RPMI7951 (cell line): ENCODE data around the gene TMEM128. TPM values are rescaled to one million over a fixed set of nuclear protein-coding genes. Genes with fewer than 3 reads are reported as not detected.
"Not testable (repeated sequence)": the region's sequence is repeated elsewhere in the genome, so short reads cannot be mapped to it uniquely, and the experiment has no call there.

ENCODE experiments used
- DNase-seq: peaks from one replicate; pipeline ENCODE4 v3.0.0-alpha.2; 2012; ENCODE audit warnings: low read depth
- total RNA-seq: library from RNA; depleted of rRNA; stranded (reverse); fragments of >200 nt; shearing (Covaris generic); gene quantifications from 2 replicates; pipeline ENCODE4 v1.2.3, GENCODE V29; 2014

TMEM128 gene
- total RNA-seq, 1 experiment from 2014 or later = 20.2 TPM

DNA sequence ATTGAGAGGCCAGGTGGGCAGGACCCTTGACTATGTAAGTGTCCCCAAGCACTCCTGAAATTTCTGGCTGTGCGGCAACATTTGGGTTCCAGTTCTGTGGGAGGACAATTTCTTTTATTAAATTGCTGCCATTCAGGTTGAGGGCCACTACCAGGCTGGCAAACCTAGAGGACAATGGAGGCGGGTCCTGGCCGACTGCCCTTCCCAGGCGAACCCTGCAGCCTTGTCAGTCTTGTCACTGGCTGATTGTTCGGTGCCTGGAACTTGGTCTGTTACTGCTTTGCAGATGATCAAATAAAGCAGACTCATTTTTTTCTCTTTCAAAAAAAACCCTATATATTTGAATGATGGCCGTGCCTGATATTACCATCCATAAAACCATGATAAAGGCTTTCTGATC lies 6.6 kb upstream of the TMEM128 start:
- DNase-seq = no peak

DNA sequence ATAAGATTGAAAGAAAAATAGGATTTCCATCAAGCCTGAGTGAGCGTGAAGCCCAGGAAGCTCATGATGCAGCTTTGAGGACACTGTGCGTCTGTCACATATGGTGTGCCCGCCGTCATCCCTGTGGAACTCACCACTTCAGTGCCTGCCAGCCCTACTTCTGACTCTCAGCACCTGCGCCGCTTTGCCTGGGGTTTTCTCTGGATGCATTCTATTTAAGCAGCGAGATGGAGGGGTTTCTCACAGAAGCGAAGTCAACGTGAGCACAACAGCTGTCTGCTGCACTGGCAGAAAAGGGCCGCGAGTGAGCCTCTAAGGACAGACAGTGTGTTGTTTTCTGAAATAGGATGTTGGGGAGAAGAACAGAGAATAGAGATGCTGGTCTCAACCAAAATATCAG lies 6.2 kb upstream of the TMEM128 start:
- DNase-seq = no peak

DNA sequence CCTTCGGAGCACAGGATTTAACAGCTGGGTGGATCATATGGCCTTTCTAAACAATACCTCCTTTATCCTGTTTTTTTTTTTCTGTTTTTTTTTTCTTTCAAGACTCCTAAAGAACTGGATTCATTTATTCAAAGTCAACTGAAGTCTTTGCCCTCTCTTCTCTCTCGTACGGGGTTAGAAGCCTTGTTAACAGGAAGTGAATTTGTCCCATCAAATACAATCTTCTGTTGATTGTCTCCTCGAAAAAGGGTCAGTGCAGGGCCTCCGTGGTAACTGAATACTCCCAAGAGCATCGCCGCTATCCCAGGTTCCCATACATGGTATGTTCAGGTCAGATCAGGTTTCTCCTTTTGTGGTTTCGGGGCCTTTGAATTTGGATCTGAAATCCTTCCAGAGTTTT lies 1.8 kb upstream of the TMEM128 start:
- no peak for DNase-seq

DNA sequence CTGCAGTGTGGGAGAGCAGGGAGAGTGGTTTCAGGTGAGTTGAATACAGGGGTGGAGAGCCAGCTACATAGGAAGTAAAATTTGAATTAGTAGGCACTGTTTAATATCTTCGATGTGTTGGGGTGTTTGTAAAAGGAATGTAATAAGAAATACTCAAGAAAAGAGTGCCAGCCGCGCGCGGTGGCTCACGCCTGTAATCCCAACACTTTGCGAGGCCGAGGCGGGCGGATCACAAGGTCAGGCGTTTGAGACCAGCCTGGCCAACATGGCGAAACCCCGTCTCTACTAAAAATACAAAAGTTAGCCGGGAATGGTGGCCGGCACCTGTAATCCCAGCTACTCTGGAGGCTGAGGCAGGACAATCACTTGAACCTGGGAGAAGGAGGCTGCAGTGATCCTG lies 1.3 kb upstream of the TMEM128 start:
- not testable (repeated sequence) for DNase-seq

DNA sequence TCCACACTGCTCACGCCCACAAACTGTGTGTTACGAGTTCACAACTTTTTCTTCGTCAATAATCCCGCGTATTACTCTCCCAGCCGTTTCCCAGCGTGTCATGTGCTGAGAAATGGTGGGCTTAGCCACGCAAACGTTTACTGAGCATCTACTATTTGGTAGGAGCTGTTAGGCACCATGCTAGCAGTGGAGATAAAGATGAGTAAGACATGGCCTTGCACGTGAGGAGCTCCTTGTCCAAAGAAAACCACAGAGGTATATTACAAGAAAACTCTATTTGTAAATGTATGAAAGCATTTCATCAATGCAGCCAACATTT lies 821 bp upstream of the TMEM128 start:
- no peak for DNase-seq

DNA sequence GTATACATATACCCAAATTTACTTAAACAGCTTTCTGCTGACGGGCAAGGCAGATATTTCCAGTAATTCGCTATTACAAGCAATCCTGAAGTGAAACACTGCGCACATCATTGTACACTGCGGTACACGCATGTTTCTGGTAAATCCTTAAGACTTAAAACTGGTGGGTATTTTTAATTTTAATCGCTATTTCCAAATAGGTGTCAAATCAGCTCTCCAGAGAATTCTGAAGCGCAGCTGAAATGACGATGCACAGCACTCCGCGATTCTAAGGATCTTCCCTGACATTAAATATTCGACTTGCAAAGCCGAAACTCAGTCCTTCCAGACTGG lies 361 bp downstream of the TMEM128 start:
- no peak for DNase-seq

DNA sequence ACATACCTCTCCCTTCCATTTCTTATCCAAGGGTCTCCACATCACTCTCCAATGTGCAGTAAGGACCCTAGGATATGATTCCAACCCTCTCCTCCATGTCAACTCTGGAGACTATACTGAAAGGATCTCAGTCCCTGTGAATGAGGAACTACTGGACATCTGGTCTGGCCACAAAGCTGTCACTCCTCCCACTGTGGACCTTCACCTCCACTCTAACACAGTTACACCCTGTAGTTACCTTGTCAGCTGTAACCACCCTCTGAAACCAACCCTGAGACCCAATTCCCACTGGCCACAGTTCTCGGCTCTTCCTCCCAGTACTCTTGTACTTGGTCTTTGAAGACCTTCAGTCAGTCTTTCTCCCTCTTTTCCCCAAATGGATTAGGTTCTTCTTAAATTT lies 2.9 kb downstream of the TMEM128 start:
- no peak for DNase-seq

DNA sequence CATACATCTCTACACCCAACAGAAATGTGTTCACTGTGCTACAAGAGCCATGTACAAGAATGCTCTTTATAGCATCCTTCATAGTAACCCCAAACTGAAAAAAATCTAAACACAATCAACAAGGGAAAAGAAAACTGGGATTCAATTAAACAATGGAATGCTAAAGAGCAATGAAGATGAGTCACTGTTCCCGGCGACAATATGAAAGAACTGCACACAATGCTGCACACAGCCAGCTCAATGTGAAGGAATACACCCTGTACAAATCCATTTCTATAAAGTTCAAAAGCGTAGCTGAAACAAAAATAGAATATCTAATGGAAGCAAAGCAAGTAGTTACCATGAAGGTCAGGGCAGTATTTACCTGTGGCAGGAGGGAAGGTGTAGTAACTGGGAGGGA lies 8.5 kb downstream of the TMEM128 start:
- not testable (repeated sequence) for DNase-seq

DNA sequence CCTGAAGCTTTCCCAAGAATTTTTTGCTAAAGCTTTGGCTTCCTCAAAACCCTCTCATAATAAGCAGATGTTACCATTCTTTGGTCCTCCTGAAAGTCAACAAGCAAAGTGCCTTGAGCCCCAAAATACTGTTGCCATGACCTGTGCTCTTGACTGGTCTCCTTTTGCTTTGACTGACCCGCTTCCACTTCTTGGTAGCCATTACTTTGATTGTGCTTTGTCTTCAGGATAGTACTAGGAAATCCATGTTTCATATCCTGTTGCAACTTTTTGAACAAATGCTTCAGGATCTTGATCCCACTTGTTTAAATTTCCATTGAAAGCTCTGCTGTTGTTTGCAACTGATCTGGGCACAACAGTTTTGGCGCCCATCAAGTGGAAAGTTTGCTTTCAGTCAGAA lies 14.4 kb downstream of the TMEM128 start:
- no peak for DNase-seq

DNA sequence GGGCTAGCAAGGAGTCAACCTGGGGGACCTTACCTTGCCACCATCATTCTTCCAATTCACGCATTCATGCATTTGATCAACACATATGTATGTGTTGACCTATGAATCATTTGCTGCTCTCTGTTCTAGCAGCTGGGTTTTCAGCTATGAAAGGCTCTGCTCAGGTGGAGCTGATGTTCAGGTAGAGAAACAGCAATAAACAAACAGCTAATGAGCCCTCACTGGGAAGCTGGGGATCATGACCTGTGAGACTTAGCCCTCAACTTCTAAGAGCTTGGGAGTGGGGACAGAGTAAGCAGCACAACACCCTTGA lies 19.7 kb downstream of the TMEM128 start:
- no peak for DNase-seq

DNA sequence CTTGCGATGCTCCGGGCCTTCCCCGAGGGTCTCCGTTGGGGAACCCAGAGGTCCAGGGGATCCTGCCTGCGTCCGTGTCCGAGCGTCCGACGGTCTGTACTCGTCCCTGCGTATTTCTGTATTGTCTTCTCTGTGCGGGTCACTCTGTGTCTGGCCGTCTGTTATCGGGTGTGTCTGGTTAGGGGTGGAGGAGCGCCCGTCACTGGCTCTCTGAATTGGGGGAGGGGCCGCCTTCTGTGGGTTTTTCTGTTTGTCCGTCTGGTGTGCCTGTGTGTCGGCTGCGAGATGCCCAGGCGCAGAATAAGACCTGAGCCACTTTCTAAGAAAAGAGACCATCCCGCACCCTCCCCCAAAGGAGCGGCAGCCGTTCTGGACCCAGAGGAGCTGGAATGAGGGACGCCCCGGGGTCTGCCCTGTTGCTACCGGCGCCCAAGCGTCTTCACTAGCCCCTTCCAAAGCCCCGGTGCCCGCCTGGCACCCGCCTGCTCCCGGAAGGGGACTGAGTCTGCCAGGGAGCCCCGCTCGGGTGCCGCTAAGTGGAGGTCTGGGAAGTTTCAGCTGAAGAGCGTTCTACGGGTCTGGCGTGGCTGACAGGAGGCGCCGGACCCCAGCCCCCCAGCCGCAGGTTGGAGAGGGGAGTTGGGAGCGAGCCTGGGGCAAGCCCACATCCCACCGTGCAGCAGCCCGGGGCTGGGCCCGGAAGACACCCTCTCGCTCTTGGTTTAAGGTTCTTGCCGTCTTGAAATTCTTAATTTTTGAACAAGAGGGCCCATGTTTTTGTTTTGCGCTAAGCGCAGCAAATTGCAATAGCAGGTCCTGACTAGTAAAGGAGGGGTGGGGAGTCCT lies 20.3 kb downstream of the TMEM128 start:
- DNase-seq = no peak

DNA sequence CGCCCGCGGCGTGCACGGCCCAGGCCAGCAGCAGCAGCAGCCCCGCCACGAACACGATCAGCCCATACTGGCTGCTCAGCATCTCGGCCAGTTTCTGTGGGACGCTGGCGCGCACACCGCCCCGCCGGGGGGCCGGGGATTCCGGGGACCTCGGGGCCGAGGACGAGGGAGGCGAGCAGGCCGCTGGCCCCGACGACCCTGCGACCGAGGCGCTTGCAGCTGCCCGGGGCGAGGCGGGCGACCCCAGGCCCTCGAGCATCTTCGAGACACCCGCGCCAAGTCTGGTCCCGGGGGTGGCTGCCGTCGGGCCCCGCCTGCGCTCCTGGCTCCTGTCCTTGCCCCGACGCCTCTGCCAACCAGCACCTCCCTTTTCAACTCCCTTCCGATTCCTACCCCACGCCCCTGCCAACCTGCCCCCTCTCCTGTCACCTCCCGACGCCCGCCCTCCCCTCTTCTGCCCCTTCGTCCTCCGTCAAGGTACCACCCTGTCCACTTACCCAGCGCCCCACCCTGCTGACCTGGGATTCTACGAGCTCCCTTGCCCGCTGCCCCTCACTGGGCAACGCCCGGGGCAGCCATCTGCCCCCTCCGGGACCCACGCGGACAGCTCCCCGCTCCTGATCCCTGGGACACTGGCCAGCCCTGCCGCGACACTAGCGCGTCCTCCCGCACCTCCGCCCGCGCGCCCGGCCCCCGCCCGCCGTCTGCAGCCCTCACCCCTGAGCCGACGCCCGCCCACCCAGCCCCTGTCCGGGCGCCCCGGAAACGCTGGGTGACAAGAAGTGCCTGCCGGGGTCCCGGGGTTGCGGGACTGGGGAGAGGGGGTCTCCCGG lies 21.2 kb downstream of the TMEM128 start, which contains the start of gene OTOP1:
TSS of gene OTOP1 (minus strand) at position 324 of the 833 bp plus-strand sequence. CDS start at position 259, 65 bp downstream.
- DNase-seq = no peak

DNA sequence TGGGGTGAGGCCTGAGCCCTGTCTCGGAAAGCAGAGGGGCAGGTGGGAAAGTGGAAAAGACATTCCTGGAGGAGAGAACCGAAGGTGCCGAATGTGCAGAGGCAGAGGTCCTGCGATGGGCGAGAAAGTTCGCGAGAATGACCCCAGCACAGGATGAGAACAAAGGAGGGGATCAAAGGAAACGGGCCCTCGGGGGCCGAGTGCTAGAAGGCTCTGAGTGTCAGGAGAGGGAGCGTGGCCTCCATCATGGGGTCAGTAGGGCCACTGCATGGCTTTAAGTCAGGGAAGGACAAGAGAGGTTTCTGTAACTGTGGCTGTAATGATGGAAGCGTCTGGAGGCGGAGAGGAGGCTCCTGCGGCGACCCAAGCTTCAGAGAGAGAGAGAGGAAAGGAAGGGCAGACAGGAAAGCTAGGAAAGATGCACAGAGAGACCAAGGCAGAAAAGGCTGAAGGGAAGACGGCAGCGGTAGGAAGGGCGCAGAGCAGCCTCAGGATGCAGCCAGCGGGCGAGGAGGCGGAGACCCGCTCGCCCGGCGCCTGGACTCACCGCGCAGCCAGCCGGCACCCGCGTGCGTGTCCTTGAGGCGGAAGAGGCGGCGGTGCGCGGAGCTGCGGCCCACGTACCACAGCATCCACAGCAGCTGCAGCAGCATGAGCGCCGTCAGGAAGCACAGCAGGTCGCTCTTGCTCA lies 22.0 kb downstream of the TMEM128 start:
- no peak for DNase-seq

DNA sequence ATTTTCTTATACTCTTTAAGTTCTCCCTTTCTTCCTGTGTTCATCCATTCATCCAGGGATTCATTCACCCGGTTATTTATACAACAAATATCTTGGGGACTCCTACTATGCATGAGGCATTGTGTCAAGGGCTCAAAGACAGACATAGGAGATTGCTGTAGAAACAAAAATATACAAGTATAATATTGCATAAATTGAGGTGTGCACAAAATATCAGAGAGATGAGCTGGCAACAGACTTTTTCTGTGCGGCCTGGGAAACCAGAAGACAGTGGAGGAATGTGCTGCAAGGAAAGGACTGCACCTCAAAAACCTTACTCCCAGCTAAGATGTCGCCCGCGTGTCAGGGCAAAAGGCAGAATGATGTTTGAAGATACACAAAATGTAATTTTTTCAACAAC lies 30.9 kb downstream of the TMEM128 start:
- no peak for DNase-seq

DNA sequence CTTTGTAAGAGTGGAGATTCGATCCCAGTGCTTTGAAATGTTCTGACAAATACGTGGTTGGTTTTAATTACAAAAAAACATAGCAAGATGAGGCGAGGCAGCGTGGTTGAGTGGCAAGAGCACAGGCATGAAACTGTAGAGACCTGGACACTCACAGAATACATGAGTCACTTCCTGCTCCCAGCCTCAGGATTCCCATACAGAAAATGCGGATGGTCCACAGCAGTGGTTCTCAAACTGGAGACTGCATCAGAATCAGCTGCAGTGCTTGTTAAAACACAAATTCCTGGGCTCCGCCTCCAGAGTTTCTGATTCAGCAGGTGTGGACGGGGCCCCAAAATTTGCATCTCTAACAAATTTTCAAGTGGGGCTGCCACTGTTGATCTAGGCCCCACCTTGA lies 31.4 kb downstream of the TMEM128 start:
- peak; percentile 54 for DNase-seq

DNA sequence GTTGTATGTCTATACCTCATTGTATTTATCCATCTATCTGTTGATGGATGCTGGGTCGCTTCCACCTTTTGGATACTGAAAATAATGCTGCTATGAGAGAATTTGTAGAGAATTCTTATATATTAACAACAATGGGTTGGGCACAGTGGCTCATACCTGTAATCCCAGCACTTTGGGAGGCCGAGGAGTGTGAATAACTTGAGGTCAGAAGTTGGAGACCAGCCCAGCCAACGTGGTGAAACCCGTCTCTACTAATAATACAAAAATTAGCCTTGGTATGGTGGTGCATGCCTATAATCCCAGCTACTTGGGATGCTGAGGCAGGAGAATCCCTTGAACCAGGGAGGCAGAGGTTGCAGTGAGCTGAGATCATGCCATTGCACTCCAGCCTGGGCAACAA lies 34.3 kb downstream of the TMEM128 start:
- not testable (repeated sequence) for DNase-seq

DNA sequence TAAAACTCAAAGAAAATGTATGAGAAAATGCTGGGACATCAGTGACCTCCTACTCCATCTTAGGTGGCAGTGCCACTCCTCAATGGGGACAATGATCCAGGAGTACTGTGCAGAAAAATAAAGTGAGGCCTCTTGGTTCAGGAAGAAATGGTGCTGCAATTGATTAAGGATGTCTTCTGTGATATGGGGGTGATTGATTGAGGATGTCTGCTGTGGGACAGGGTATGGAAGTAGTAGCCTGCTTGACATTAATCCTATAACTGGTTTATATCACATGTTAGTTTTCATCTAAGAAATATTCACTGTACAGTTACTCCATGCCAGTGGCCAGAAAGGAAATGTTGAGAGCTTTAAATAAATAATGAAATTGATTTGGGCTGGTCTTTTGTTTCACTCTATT lies 41.8 kb downstream of the TMEM128 start:
- no peak for DNase-seq

DNA sequence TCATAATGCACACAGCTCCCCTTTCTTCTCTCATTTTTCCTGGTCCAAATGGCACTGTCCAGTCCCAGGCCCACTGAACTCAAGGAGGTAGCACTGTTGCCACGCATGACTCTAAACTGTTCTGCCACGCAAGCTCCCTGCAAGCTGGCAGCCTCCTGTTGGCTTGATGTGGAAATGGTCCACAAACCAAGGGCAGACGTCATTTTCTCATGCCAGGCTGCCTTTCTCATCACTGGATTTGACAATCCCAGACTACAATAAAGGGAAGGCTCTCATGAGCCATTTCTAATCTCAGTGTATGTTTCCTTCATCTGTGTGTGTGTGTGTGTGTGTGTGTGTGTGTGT lies 43.6 kb downstream of the TMEM128 start:
- DNase-seq = no peak

DNA sequence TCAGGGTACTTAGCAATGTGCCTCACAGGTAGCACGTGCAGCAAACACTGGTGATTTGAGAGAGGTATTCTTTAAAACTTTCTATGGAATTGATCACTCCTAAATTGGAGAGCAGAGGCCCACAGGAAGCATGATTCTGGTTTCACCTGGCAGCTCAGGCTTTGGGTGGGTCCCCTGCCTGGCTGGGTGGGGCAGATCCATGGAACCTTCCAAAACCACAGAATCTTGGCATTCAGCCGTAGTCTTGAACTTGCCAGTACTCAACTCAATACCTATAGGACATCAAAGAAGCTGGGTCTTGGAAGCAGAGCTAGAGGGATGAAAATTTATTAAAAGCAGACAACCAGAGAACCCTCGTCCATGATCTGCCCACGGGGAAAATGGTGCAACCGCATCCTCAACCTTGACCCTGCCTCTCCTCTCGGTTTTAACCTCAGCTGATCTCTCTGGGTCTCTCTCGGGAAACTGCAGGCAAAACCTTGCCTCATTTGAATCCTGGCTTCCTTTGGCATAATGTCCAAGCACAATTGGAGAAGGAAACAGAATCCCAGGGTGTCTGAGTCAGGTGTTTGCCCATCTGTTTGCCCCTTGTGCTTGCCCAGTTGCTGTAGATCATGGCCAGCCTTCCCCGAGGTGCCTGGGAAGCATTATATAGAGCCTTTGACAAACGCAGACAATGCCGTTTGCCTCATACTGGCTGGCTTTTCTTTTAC lies 44.2 kb downstream of the TMEM128 start:
- DNase-seq = no peak

DNA sequence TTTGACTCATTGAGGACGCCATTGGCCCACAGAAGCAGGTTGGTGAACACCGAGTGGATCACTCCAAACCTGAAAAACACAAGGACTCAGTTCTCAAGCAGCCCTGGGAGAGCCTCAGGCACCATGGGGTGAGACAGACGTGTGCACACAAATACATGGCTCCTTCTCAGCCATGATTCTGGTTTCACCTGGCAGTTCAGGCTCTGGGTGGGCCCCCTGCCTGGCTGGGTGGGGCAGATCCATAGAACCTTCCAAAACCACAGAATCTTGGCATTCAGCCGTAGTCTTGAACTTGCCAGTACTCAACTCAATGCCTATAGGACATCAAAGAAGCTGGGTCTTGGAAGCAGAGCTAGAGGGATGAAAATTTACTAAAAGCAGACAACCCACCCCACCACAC lies 45.5 kb downstream of the TMEM128 start:
- DNase-seq = no peak

DNA sequence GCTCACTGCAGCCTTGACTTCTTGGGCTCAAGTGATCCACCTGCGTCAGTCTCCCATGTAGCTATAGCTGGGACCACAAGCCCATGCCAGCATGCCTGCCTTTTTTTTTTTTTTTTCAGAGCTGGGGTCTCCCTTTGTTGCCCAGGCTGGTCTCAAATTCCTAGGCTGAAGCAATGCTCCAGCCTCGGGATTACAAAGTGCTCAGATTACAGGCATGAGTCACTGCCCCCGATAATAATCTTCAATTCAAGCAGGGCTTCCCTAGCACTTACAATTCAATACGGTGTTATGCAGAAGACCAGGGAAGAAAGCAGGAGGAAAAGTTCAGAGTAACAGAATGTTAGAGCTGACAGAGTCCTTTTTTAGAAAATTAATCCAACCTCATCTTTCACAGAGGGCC lies 47.4 kb downstream of the TMEM128 start:
- peak; percentile 32 for DNase-seq

DNA sequence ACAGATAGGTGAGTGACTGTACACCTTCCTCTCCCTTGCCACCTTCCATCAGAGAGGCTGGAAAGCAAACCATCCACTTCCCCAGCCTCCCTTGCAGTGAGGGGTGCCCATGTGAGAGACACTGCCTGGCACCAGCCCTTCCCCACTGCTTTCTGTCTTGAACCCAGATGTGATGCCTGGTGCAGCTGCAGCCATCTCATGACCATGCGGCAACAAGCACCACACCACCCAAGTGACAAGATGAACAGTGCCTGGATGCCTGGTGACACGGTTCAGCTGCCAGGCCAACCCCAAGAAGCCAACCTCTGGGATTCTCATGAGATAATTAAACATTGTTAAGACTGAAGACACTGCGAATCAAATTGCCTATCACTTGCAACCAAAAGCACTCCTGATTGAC lies 52.7 kb downstream of the TMEM128 start:
- no peak for DNase-seq
